Neutrophil (primary cell): ENCODE data around the gene CRADD.

ENCODE experiments used
- H3K27ac ChIP-seq: fragments of 200-600 bp; sonication (generic); 2 replicates; pipeline ENCODE4 v1.5.1; 2016; ENCODE audit warnings: mild to moderate bottlenecking, moderate library complexity
- H3K27me3 ChIP-seq: fragments of 200-600 bp; sonication (generic); 2 replicates; pipeline ENCODE4 v1.6.0; 2016; ENCODE audit warnings: mild to moderate bottlenecking
- H3K36me3 ChIP-seq: fragments of 200-600 bp; sonication (generic); 2 replicates; pipeline ENCODE4 v1.5.1; 2017
- H3K4me1 ChIP-seq, 2 experiments: fragments of 200-600 bp in 1 of 2; sonication (generic) in 1 of 2; 1 replicate in 1 of 2; 2 replicates in 1 of 2; pipeline versions ENCODE4 v1.5.1 to v1.6.1; 2013 to 2016; ENCODE audit warnings: low read depth in 1 of 2, low read length in 1 of 2, mild to moderate bottlenecking in 1 of 2, moderate library complexity in 1 of 2; ENCODE audit not compliant: control insufficient read depth in 1 of 2, insufficient read depth in 1 of 2
- H3K4me3 ChIP-seq, 2 experiments: fragments of 200-600 bp in 1 of 2; sonication (generic) in 1 of 2; 1 replicate in 1 of 2; 2 replicates in 1 of 2; pipeline ENCODE4 v1.5.1; 2013 to 2016; ENCODE audit warnings: low read depth in 1 of 2, low read length in 1 of 2, mild to moderate bottlenecking in 1 of 2, moderate library complexity in 1 of 2
- H3K9me3 ChIP-seq: fragments of 200-600 bp; sonication (generic); 2 replicates; pipeline ENCODE4 v1.5.1; 2016
- CTCF ChIP-seq: fragments of 200-600 bp; sonication (generic); IDR thresholded peaks from 2 replicates; pipeline ENCODE4 v1.5.1; 2016; ENCODE audit warnings: antibody characterized with exemption

CRADD gene

GRCh38 chr12:93813186-93813585 is 136.0 kb downstream of the CRADD start:
- H3K9me3 ChIP-seq = no peaks in the 10 kb centered on the region
- H3K4me1 ChIP-seq = peaks cover 3 to 24% of the 10 kb centered on the region in 2 experiments
- H3K27ac ChIP-seq = no peak overlapping the region
- H3K27me3 ChIP-seq = no peaks in the 10 kb centered on the region
- no peak for TF ChIP-seq CTCF
- H3K36me3 ChIP-seq = no peaks in the 10 kb centered on the region
- H3K4me3 ChIP-seq = no peak overlapping the region

DNA sequence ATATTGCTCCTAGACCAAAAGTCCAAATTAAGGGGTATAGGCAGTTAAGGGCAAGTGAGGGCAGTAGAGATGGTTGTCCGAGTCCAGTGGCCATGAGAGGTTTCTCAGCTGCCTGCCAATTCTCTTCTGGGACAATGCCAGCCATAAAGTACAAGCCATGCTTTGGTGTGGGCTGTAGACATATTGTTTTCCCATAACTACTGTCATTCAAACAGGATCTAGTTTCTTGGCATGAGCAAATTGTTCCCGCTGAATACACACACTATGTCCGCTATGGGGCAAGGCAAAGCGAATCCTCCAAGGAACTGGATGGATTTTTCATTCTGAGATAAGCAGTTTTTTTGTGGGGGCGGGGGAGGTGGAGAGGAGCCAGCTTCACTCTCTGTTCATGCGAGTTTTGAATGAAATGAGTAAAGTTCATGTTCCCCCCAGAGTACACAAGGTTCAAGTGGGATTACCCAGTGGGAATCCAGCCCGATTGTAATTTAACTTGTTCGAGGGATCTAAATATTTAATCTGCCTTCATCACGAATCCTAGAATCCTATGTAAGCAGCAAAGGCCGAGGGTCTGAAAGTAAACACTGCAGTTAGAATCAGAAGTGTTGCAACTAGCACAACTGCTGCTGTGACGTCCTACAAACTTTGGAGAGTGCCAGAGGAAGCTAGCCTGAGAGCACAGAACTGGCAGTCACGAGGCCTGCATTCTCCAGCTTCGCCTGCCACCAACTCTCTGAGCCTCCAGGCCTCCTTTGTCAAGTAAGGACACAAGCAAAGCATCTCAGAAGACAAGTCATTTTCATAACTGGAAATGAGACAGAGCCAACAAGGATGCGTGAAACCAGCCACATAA is 137.0 kb downstream of the CRADD start:
- Histone ChIP-seq H3K4me1 (peaks cover 3 to 28% of the 10 kb centered on the region in 2 experiments), H3K27me3 (no peaks in the 10 kb centered on the region), H3K27ac (no peak overlapping the region), H3K4me3 (no peak overlapping the region), H3K9me3 (no peaks in the 10 kb centered on the region), H3K36me3 (no peaks in the 10 kb centered on the region)
- TF ChIP-seq CTCF = no peak

DNA sequence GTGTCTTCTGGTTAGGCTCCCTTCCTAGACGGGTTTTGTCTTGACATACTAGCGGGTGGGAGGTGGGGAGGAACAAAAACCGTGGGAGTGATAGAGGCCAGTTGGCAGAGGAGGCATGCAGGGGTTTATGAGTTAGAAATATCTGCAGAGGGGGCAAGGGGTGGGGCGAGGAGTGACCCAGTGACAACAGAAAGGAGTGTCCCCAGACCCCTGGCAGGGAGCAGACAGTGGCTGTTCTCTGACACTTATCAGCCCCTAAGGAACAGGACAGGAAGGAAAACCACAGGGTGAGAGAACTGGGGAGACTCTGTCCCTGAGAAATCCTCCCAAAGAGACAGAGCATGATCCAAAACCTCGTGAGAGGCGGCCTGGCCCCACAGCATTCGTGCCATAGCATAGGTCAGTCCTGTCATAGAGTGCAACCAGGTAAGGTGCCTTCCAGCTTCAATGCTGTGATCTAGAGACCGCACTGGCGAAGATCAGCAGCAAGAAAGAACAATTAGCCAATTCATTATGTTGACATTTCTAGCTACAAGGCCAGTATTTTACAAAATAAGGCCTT is 141.4 kb downstream of the CRADD start:
- Histone ChIP-seq H3K36me3 (no peaks in the 10 kb centered on the region), H3K27me3 (no peaks in the 10 kb centered on the region), H3K4me1 (peaks cover 0 to 15% of the 10 kb centered on the region in 2 experiments), H3K4me3 (no peak overlapping the region), H3K27ac (no peak overlapping the region), H3K9me3 (no peaks in the 10 kb centered on the region)
- no peak for TF ChIP-seq CTCF

GRCh38 chr12:93819050-93819491 is 141.9 kb downstream of the CRADD start:
- Histone ChIP-seq H3K4me3 (no peak overlapping the region), H3K27me3 (no peaks in the 10 kb centered on the region), H3K36me3 (no peaks in the 10 kb centered on the region), H3K4me1 (peaks cover 0 to 12% of the 10 kb centered on the region in 2 experiments), H3K9me3 (no peaks in the 10 kb centered on the region), H3K27ac (no peak overlapping the region)
- no peak for TF ChIP-seq CTCF

DNA sequence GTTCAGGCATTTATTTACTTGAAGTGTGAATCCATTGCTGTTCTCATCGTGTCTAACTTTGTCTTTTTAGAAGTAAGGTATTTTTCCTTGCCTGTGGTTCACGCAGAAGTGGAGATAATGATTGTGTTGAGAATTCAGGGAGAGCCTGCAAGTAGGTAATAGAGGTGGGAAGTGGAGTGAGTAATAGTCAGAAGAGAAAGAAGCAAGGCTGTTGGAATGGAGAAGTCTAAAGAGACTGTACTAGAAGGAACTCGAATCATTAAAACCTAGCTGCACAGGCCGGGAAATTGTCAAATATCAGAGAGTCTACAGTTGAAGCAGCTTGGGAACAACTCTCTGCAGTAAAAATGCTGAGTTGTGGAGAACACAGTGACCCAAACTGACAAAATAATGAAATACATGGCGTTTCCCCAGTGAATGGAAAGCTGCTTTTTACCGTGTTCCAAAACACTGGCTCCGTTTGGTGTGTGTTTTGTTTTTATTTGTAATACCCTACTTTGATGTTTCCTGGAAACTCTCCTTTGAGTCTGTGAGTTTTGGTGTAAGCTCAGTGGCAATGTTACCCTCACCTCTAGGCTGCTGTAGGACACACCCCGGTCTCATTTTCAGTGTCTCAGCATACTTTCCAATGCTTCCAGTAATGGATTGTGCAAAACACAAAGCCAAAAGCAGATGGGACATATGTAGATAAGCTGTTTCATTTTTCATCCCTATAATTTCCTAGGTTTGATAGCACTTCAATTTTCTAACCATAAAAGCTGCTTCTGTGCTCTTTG is 146.6 kb downstream of the CRADD start:
- Histone ChIP-seq H3K27me3 (no peaks in the 10 kb centered on the region), H3K36me3 (no peaks in the 10 kb centered on the region), H3K27ac (no peak overlapping the region), H3K4me3 (no peak overlapping the region), H3K9me3 (no peaks in the 10 kb centered on the region), H3K4me1 (no peaks in the 10 kb centered on the region)
- no peak for TF ChIP-seq CTCF
